Activated B cell treated with CpG ODN at 0.5 μM for 24 hours (primary cell): ENCODE results near the gene DPPA4. TPM values are rescaled to one million over a fixed set of nuclear protein-coding genes. Genes with fewer than 3 reads are reported as not detected.
"Not testable (repeated sequence)": the region's sequence is repeated elsewhere in the genome, so short reads cannot be mapped to it uniquely, and the experiment has no call there.

Experiments used
- ATAC-seq: fragments of 200-7000 bp; cut with Tn5 transposase; one replicate; pipeline ENCODE4 v1.10.0; 2021; ENCODE audit warnings: low read depth, mild to moderate bottlenecking, moderate library complexity
- CTCF ChIA-PET: fragments of 350-600 bp; sonication (Branson Sonifier 250); formaldehyde crosslinking; loops from one replicate; lab custom pipeline; 2021; ENCODE audit warnings: antibody characterized with exemption; lab: Charles Lee
- POLR2A ChIA-PET: fragments of 350-600 bp; sonication (Branson Sonifier 250); formaldehyde crosslinking; loops from one replicate; lab custom pipeline; 2021; ENCODE audit warnings: antibody characterized with exemption; lab: Charles Lee
- DNase-seq: peaks from one replicate; pipeline ENCODE4 v3.0.0; 2022
- H3K27ac Mint-ChIP-seq: one replicate; pipeline ENCODE4 v1.8.0; 2020; ENCODE audit warnings: mixed read lengths
- H3K27me3 Mint-ChIP-seq: one replicate; pipeline ENCODE4 v1.8.0; 2021; ENCODE audit warnings: mixed read lengths
- H3K36me3 Mint-ChIP-seq: one replicate; pipeline ENCODE4 v1.8.0; 2021; ENCODE audit warnings: low read depth, mixed read lengths
- H3K4me1 Mint-ChIP-seq: one replicate; pipeline ENCODE4 v1.8.0; 2021; ENCODE audit warnings: mixed read lengths
- H3K4me3 Mint-ChIP-seq: one replicate; pipeline ENCODE4 v1.8.0; 2020; ENCODE audit warnings: mild to moderate bottlenecking, mixed read lengths
- H3K9me3 Mint-ChIP-seq: one replicate; pipeline ENCODE4 v1.8.0; 2020; ENCODE audit warnings: mixed read lengths
- CTCF ChIP-seq: fragments of 200-600 bp; IDR thresholded peaks from one replicate; pipeline ENCODE4 v1.8.0; 2022; ENCODE audit warnings: antibody characterized with exemption, mild to moderate bottlenecking
- intact Hi-C: fragments of 100-400 bp; cut with micrococcal nuclease; formaldehyde crosslinking; loops from one replicate; pipeline ENCODE4 v1.15.1; 2024
- total RNA-seq: library from RNA; stranded (reverse); gene quantifications from 2 replicates; pipeline ENCODE4 v1.2.3, GENCODE V29; 2022

The DPPA4 gene
- total RNA-seq, 1 donor from 2014 or later: 5.0 TPM

- CTCF ChIA-PET: no interaction called here
- intact Hi-C loops: no loop called here
- Mint-ChIP-seq H3K9me3 (no peaks in the 10 kb centered on the region), H3K4me3 (no peak overlapping the region), H3K4me1 (no peaks in the 10 kb centered on the region), H3K27ac (no peak overlapping the region), H3K27me3 (no peaks in the 10 kb centered on the region), H3K36me3 (no peaks in the 10 kb centered on the region)
- TF ChIP-seq CTCF: no peak
- DNase-seq (no peak), ATAC-seq (no peak)
- POLR2A ChIA-PET: no interaction called here
These were observed 25.5 kb upstream of the DPPA4 start for GRCh38 chr3:109362823-109363222.

DNA sequence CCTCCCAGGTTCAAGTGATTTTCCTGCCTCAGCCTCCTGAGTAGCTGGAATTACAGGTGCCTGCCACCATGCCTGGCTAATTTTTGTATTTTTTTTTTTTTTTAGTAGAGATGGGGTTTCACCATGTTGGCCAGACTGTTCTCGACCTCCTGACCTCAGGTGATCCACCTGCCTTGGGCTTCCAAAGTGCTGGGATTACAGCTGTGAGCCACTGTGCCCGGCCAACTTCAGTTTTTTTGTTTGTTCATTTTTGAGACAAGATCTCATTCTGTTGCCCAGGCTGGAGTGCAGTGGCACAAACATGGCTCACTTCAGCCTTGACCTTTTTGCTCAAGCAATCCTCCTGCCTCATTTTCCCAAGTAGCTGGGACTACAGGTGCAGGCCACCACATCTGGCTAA lies 21.5 kb upstream of the DPPA4 start:
- CTCF ChIA-PET, H3K27ac Mint-ChIP-seq, H3K36me3 Mint-ChIP-seq, H3K4me3 Mint-ChIP-seq, DNase-seq, intact Hi-C loops, H3K4me1 Mint-ChIP-seq, H3K27me3 Mint-ChIP-seq, ATAC-seq, H3K9me3 Mint-ChIP-seq, POLR2A ChIA-PET: not testable (repeated sequence)

DNA sequence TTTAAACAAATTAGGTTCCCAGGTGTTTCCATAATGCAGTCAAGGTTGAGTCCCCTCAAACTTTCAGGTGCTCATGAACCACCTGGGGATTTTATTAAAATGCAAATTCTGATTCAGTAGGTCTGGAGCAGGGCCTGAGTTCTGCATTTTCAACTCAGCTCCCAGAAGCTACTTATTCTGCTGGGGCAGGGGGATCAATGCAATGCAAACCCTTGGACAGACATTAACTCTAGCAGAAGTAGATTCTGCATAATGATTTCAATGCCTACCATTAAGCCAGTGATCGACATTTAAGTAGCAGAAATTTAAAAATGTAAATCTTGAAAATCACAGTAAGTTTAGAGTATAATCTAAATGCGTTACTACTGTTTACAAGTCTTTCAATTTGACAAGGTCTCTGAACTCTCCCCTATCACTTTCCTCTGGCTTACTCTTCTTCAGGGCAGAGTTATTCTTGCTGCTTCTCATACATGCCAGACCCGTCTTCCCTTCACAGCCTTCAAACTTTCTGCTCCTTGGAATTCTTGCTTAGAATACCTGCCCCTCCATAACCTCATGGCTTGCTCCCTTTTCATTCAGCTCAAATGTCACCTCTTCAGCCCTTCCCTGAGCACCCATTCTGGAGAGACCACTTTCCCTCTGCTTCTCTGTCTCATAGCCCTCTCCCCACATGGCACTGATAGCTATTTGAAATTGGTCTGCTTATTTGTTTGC lies 19.3 kb upstream of the DPPA4 start:
- CTCF ChIA-PET: no interaction called here

DNA sequence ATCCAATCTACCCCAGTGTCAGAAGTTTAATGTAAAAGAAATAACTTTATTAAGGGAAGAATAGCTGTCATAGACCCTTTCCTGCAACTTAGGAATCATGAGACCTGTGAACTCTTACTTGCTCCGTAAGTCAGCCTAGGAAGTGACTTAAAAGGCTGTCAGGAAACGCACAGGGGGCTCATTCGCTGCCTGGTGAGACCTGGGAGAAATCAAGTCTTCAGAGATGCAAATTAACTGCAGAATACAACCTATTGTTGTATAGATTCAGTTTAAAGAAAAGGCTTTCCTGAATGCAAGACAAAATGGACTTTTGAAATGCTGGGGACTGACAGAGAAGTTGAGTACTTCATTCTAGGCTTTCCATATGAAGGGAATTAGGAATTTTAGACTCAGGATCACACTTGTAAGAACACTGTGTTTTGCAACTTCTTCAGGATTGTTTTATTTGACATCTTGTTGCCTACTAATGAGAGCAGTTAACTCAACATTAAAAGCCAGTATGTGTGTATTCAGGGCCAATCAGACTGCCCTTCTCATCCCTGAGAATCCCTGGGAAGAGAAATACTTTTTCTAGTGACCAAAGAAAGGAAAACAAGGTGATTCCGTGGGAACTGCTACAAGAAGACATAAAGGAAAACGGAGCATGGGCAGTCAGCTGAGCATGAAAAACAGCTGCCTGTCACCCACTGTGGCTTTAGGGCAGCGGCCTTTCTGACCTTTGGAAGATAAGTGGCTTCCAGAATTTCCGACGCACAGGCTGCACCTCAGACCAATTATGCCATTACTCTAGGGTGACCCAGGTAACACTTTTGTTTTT lies 18.5 kb upstream of the DPPA4 start:
- Mint-ChIP-seq H3K9me3 (no peaks in the 10 kb centered on the region), H3K4me3 (no peak overlapping the region), H3K27me3 (no peaks in the 10 kb centered on the region), H3K27ac (no peak overlapping the region), H3K4me1 (no peaks in the 10 kb centered on the region), H3K36me3 (no peaks in the 10 kb centered on the region)
- ATAC-seq (no peak), DNase-seq (no peak)
- intact Hi-C loops: no loop called here
- POLR2A ChIA-PET: no interaction called here
- TF ChIP-seq CTCF: no peak
- CTCF ChIA-PET: no interaction called here

More for the DNA sequence above, 19.3 kb upstream of the DPPA4 start:
- Mint-ChIP-seq H3K36me3 (no peaks in the 10 kb centered on the region), H3K4me3 (no peak overlapping the region), H3K9me3 (no peaks in the 10 kb centered on the region), H3K27me3 (no peaks in the 10 kb centered on the region), H3K27ac (no peak overlapping the region), H3K4me1 (no peaks in the 10 kb centered on the region)
- POLR2A ChIA-PET: no interaction called here
- no peak for ATAC-seq
- intact Hi-C loops: no loop called here
- TF ChIP-seq CTCF: no peak
- no peak for DNase-seq

DNA sequence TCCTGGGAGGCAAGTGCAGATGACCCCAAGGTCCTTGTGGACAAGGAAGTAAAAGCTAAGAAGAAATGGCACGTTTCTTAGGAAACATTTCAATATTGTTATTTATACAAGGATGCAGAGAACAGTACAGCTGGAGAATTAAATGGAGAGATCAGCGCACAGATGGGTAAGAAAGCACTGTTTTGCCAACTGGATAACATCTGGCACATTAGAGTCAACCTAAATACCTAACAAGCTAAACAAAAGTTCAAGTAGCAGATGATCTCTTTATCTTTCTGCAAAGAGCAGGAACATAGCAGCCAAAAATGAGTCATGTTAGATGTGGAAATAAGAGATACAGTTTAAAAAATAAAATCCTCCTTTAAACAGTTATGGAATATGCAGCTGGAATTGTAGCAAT lies 15.7 kb upstream of the DPPA4 start:
- no peak for DNase-seq
- Mint-ChIP-seq H3K36me3 (no peaks in the 10 kb centered on the region), H3K4me1 (no peaks in the 10 kb centered on the region), H3K9me3 (no peaks in the 10 kb centered on the region), H3K27ac (no peak overlapping the region), H3K27me3 (no peaks in the 10 kb centered on the region), H3K4me3 (no peak overlapping the region)
- no peak for ATAC-seq
- no peak for TF ChIP-seq CTCF
- intact Hi-C loops: no loop called here
- CTCF ChIA-PET: no interaction called here
- POLR2A ChIA-PET: no interaction called here
